GM12892 (cell line): ENCODE data around the gene NDC80.

ENCODE experiments used
- DNase-seq: peaks from one replicate; pipeline ENCODE4 v3.0.0; 2011; ENCODE audit not compliant: insufficient read length
- FAIRE-seq: peaks from 2 replicates; lab custom pipeline; 2011; peaks lifted over from hg19 to GRCh38; lab: Jason Lieb, UNC
- POLR2A ChIP-seq: IDR thresholded peaks from 2 replicates; pipeline ENCODE4 v1.6.1; 2011; ENCODE audit warnings: low read depth, low read length, control low read depth
- POLR2AphosphoS5 ChIP-seq: IDR thresholded peaks from 2 replicates; pipeline ENCODE4 v1.6.1; 2011; ENCODE audit warnings: low read depth, low read length, control low read depth
- TAF1 ChIP-seq: IDR thresholded peaks from 2 replicates; pipeline ENCODE4 v1.6.1; 2011; ENCODE audit warnings: low read depth, mild to moderate bottlenecking, control low read depth, low read length, borderline replicate concordance

Gene NDC80

GRCh38 chr18:2569338-2570207, 1.8 kb upstream of the NDC80 start:
- TF ChIP-seq POLR2AphosphoS5 (no peak), TAF1 (no peak), POLR2A (no peak)
- FAIRE-seq, result no peak
- no peak for DNase-seq

GRCh38 chr18:2570772-2571199, 571 bp upstream of the NDC80 start:
- peak; percentile 39 for DNase-seq
- TF ChIP-seq POLR2AphosphoS5 (no peak), POLR2A (no peak), TAF1 (no peak)
- no peak for FAIRE-seq

GRCh38 chr18:2572171-2572569, 813 bp downstream of the NDC80 start:
- FAIRE-seq (no peak), DNase-seq (no peak)

GRCh38 chr18:2572892-2573291, 1.5 kb downstream of the NDC80 start:
- FAIRE-seq (no peak), DNase-seq (no peak)
- TF ChIP-seq POLR2AphosphoS5 (no peak), TAF1 (no peak), POLR2A (no peak)

More at GRCh38 chr18:2572171-2572569, 813 bp downstream of the NDC80 start:
- TF ChIP-seq TAF1 (no peak), POLR2AphosphoS5 (no peak), POLR2A (no peak)

- DNase-seq (no peak), FAIRE-seq (no peak)
- no peak for TF ChIP-seq POLR2A
These were observed 2.1 kb downstream of the NDC80 start for GRCh38 chr18:2573408-2573807.

- DNase-seq (no peak), FAIRE-seq (no peak)
- TF ChIP-seq POLR2A (no peak), TAF1 (no peak), POLR2AphosphoS5 (no peak)
These were observed 16.4 kb downstream of the NDC80 start for GRCh38 chr18:2587788-2588187.

- TF ChIP-seq POLR2A (no peak), POLR2AphosphoS5 (no peak), TAF1 (no peak)
- DNase-seq, result no peak
- FAIRE-seq, result no peak
These were observed 17.4 kb downstream of the NDC80 start for GRCh38 chr18:2588666-2589344.

- TF ChIP-seq POLR2A (no peak), TAF1 (no peak), POLR2AphosphoS5 (no peak)
- no peak for DNase-seq
- no peak for FAIRE-seq
These were observed 18.1 kb downstream of the NDC80 start for GRCh38 chr18:2589345-2590068.

- FAIRE-seq (no peak), DNase-seq (no peak)
- no peak for TF ChIP-seq POLR2A
These were observed 18.9 kb downstream of the NDC80 start for GRCh38 chr18:2590303-2590702.

GRCh38 chr18:2597639-2598038, 26.3 kb downstream of the NDC80 start:
- no peak for DNase-seq
- TF ChIP-seq TAF1 (no peak), POLR2AphosphoS5 (no peak), POLR2A (no peak)
- no peak for FAIRE-seq

GRCh38 chr18:2602844-2603243, 31.5 kb downstream of the NDC80 start:
- FAIRE-seq, result no peak
- no peak for TF ChIP-seq POLR2A
- no peak for TF ChIP-seq POLR2AphosphoS5
- no peak for TF ChIP-seq TAF1

GRCh38 chr18:2606335-2606734, 35.0 kb downstream of the NDC80 start:
- TF ChIP-seq POLR2A (no peak), POLR2AphosphoS5 (no peak), TAF1 (no peak)
- no peak for FAIRE-seq
- no peak for DNase-seq

More at GRCh38 chr18:2602844-2603243, 31.5 kb downstream of the NDC80 start:
- DNase-seq, result no peak
